Transverse colon (tissue), 4 donors: ENCODE measurements around the gene SLFNL1. TPM values are rescaled to one million over a fixed set of nuclear protein-coding genes. Genes with fewer than 3 reads are reported as not detected.

Experiments
- DNase-seq: peaks from one replicate; pipeline ENCODE4 v3.0.0-alpha.2; 2019
- H3K27ac ChIP-seq, 4 donors: fragments of 200-600 bp; sonication (generic); 2 replicates each; pipeline ENCODE4 v1.5.1; 2016 to 2018; ENCODE audit warnings: inconsistent platforms in 4 of 4
- H3K27me3 ChIP-seq: fragments of 200-600 bp; sonication (generic); 2 replicates; pipeline ENCODE4 v1.5.1; 2017; ENCODE audit warnings: inconsistent platforms
- H3K36me3 ChIP-seq, 4 donors: fragments of 200-600 bp; sonication (generic); 2 replicates each; pipeline ENCODE4 v1.5.1; 2017 to 2019; ENCODE audit warnings: inconsistent platforms in 4 of 4
- H3K4me1 ChIP-seq, 4 donors: fragments of 200-600 bp; sonication (generic); 2 replicates each; pipeline ENCODE4 v1.5.1; 2017 to 2020; ENCODE audit warnings: inconsistent platforms in 4 of 4
- H3K4me3 ChIP-seq, 4 donors: fragments of 200-600 bp; sonication (generic); 1 replicate in 1 of 4; 2 replicates in 3 of 4; pipeline versions ENCODE4 v1.5.1 to v1.6.1; 2017 to 2019; ENCODE audit warnings: inconsistent platforms in 4 of 4
- H3K9me3 ChIP-seq, 2 donors: fragments of 200-600 bp; sonication (generic); 2 replicates each; pipeline ENCODE4 v1.5.1; 2017 to 2019; ENCODE audit warnings: inconsistent platforms in 2 of 2
- EP300 ChIP-seq: sonication (generic); formaldehyde crosslinking; IDR thresholded peaks from one replicate; pipeline ENCODE4 v1.6.1; 2017; ENCODE audit warnings: antibody characterized with exemption, low read depth
- POLR2A ChIP-seq: fragments of 450-650 bp; IDR thresholded peaks from one replicate; pipeline ENCODE4 v1.6.1; 2016; ENCODE audit warnings: antibody characterized with exemption, mild to moderate bottlenecking, moderate library complexity
- POLR2AphosphoS5 ChIP-seq, 3 donors: sonication (generic); formaldehyde crosslinking; IDR thresholded peaks; one replicate each; pipeline ENCODE4 v1.6.1; 2016; ENCODE audit warnings: antibody characterized with exemption in 3 of 3
- WGBS, 2 donors: methylation state at CpG; one replicate each; pipeline ENCODE4 v1.1.5; 2018; ENCODE audit warnings: low coverage in 1 of 2; 5-methylcytosine and 5-hydroxymethylcytosine counted together
- in situ Hi-C, 4 donors: fragments of 200-750 bp; cut with MboI; loops; one replicate each; pipeline versions ENCODE4 v1.15.0 to v1.15.1; 2017; ENCODE audit warnings: low sequenced_read_pairs in 3 of 4, low pct_ligation_motif_present in 1 of 4, low pct_unique_long_range_greater_than_20kb in 1 of 4
- intact Hi-C: fragments of 100-400 bp; cut with DNase I; formaldehyde crosslinking; loops from one replicate; pipeline ENCODE4 v1.15.1; 2023; ENCODE audit warnings: low total_unique reads
- total RNA-seq, 4 donors: library from RNA; depleted of rRNA; stranded (reverse); fragments of >200 nt; gene quantifications; one replicate each; pipeline ENCODE4 v1.1.0, GENCODE V29; 2016
- TF ChIP-seq, protein P1 (sequence below), 5 experiments: fragments of 200-600 bp in 3 of 5; fragments of 450-650 bp in 2 of 5; sonication (generic) in 3 of 5; IDR thresholded peaks; 1 replicate in 2 of 5; 2 replicates in 3 of 5; pipeline ENCODE4 v1.5.1; 2016 to 2017; ENCODE audit warnings: antibody characterized with exemption in 5 of 5, inconsistent platforms in 3 of 5, mild to moderate bottlenecking in 2 of 5, moderate library complexity in 1 of 5

Gene SLFNL1
- total RNA-seq, 4 donors from 2014 or later: 0.55 to 3.0 (median 1.3) TPM; not detected in 1

DNA sequence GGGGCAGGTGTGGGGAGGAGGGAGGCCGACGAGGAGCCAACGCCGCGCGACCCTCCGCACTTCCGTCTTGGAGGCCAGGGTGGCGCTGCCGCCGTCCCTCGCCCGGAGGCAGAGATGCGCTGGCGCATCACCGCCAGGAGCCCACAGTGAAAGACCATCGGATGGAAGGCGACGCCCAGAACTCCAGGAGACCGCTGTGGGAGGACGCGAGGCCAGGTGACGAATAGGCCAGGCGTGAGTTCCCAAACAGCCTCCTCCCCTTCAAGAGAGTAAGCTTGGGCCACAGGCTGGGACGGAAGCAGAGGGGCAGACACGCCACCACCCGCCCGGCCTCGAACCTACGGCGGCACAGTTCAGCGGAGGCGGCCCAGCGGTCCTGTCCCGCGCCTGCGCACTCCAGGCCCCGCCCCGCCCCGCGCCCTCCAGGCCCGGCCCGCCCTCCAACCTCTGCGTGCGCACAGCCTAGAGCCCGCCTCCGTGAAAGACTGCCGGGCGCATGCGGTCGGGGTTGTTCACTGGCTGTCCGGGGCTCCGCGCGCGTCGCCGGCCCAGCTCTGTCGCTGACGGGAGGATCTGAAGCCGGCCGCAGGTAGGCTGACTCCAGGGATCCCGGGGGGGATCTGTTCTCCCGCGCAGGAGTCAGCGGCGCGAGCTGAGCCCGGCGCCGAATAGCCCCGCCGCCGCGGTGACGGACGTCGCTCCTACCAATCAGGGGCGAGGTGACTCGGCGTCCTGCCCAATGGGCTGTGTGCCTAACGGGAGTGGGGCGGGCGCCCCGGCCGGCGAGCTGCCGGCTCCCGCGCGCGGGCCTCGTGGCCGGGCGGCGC, 42.1 kb downstream of the SLFNL1 start, which contains the start of gene CTPS1:
CTPS1 (plus strand) TSS at position 456 of the 827 bp plus-strand sequence. CDS start 3,595 bp downstream, outside the sequence.
- Histone ChIP-seq H3K27ac (peak within 1 kb of the TSS; percentile 81 to 98 (median 94)), H3K4me3 (peak within 1 kb of the TSS; percentile 59 to 76 (median 68)), H3K9me3 (no peaks in the 10 kb centered on the region), H3K36me3 (no peaks in the 10 kb centered on the region), H3K4me1 (peaks cover 10 to 28% (median 18%) of the 10 kb centered on the region in 4 donors), H3K27me3 (no peaks in the 10 kb centered on the region)
- DNase-seq: peak; percentile 96
- in situ Hi-C loops (no loop called here), intact Hi-C loops (loop anchor here (5.0 kb wide), 1 partner anchor 1182 kb away; no protein-coding TSS in a partner anchor)
- TF ChIP-seq POLR2AphosphoS5 (IDR thresholded peaks at IDR 0.05): peak; percentile 77 to 81 (median 80)
- TF ChIP-seq, protein P1, sequence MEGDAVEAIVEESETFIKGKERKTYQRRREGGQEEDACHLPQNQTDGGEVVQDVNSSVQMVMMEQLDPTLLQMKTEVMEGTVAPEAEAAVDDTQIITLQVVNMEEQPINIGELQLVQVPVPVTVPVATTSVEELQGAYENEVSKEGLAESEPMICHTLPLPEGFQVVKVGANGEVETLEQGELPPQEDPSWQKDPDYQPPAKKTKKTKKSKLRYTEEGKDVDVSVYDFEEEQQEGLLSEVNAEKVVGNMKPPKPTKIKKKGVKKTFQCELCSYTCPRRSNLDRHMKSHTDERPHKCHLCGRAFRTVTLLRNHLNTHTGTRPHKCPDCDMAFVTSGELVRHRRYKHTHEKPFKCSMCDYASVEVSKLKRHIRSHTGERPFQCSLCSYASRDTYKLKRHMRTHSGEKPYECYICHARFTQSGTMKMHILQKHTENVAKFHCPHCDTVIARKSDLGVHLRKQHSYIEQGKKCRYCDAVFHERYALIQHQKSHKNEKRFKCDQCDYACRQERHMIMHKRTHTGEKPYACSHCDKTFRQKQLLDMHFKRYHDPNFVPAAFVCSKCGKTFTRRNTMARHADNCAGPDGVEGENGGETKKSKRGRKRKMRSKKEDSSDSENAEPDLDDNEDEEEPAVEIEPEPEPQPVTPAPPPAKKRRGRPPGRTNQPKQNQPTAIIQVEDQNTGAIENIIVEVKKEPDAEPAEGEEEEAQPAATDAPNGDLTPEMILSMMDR (IDR thresholded peaks at IDR 0.05): peak in 3 of 5 experiments; percentile 7 to 29 (median 8)
- TF ChIP-seq EP300: no peak
- TF ChIP-seq POLR2A: peak; percentile 40
- WGBS, 2 donors: 2% methylated on average over 50 of the region's 96 CpGs; no CpG with 5 or more reads in 1 of the 2 donors

DNA sequence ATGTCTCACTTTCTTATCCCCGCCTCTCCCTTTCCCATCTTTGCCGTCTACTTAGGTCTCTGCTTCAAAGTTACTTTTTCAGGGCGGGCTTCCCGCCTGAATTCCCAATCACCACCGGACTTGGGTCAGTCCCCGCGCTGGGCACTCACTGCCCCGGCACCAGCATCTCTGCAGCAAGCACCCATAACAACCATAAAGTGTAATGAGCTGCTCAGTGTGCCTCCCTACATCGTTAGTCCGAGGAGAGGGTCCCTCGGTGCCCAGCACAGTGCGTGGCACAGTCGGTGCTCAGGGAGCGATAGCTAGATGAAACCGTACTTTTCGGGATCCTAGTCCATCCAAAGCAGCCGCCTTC, 42.7 kb downstream of the SLFNL1 start:
- no peaks in the 10 kb centered on the region for H3K36me3 ChIP-seq
- peak overlapping the region; percentile 81 to 98 (median 94) for H3K27ac ChIP-seq
- 55% methylated on average over 16 of the region's 17 CpGs; no CpG with 5 or more reads in 1 of the 2 donors for WGBS, 2 donors
- peaks cover 10 to 28% (median 18%) of the 10 kb centered on the region in 4 donors for H3K4me1 ChIP-seq
- in situ Hi-C loops (no loop called here), intact Hi-C loops (no loop called here)
- no peaks in the 10 kb centered on the region for H3K9me3 ChIP-seq
- H3K27me3 ChIP-seq: no peaks in the 10 kb centered on the region
- H3K4me3 ChIP-seq: peak overlapping the region; percentile 59 to 76 (median 67)
- TF ChIP-seq, protein P1 (IDR thresholded peaks at IDR 0.05): no peak
- TF ChIP-seq POLR2A (no peak), POLR2AphosphoS5 (IDR thresholded peaks at IDR 0.05) (no peak), EP300 (no peak)
- no peak for DNase-seq

DNA sequence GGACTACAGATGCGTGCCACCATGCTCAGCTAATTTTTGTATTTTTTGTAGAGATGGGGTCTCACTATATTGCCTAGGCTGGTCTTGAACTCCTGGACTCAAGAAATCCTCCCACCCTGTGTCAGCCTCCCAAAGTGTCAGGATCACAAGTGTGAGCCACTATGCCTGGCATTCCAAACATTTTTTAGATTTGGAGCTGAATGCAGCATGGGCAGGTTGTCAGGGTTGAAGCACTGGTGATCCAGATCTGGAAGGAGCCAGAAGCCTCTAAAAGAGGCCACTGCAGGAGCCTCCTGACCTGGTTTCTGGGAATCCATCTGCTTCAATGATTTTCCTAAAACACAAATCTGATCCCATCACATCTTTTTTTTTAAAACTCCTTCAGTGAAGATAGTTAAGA, 43.8 kb downstream of the SLFNL1 start:
- Histone ChIP-seq H3K27me3 (no peaks in the 10 kb centered on the region), H3K9me3 (no peaks in the 10 kb centered on the region), H3K4me1 (peaks cover 10 to 28% (median 18%) of the 10 kb centered on the region in 4 donors), H3K4me3 (no peak overlapping the region), H3K36me3 (no peaks in the 10 kb centered on the region), H3K27ac (no peak overlapping the region)
- intact Hi-C loops: no loop called here
- in situ Hi-C loops: no loop called here
- 80 to 97% methylated on average over 1 of the region's 1 CpG for whole genome bisulfite sequencing, 2 donors
- TF ChIP-seq POLR2A (no peak), EP300 (no peak), POLR2AphosphoS5 (IDR thresholded peaks at IDR 0.05) (no peak)
- TF ChIP-seq, protein P1 (IDR thresholded peaks at IDR 0.05): no peak
- no peak for DNase-seq

DNA sequence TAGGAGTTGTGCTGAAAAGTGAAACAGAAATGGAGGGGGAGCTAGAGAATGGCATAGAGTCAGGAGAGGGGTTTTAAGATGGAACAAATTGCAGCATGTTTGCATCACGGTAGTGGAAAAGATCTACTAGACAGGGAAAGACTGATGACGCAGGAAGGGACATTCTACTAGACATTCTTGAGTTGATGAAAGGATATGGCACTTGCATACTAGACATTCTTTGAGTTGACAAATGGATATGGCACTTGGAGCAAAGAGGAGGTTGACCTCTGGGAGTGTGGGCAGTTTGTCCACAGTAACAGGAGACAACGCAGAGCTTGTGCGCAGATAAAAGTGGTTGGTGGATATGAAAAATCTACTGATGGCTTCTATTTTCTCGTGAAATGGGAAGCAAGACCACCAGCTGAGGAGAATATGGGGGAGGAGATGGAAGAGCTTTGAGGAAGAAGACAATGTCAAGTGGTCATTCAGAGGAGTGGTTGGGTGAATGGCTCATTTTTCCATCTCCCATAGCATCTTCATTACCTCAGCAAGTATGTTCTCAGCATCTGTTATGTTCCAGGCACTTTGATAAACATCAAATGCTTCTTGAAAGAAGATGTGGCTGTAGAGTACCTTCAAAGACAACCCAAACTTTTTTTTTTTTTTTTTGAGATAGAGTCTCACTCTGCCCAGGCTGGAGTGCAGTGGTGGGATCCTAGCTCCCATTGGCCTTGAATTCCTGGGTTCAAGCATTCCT, 44.4 kb downstream of the SLFNL1 start:
- Histone ChIP-seq H3K27ac (no peak overlapping the region), H3K9me3 (no peaks in the 10 kb centered on the region), H3K4me3 (no peak overlapping the region), H3K4me1 (peaks cover 10 to 25% (median 18%) of the 10 kb centered on the region in 4 donors), H3K36me3 (no peaks in the 10 kb centered on the region), H3K27me3 (no peaks in the 10 kb centered on the region)
- intact Hi-C loops (no loop called here), in situ Hi-C loops (no loop called here)
- 87 to 94% methylated on average over 5 of the region's 5 CpGs for WGBS, 2 donors
- no peak for DNase-seq
- TF ChIP-seq, protein P1 (IDR thresholded peaks at IDR 0.05): no peak
- no peak for TF ChIP-seq POLR2AphosphoS5 (IDR thresholded peaks at IDR 0.05)
- TF ChIP-seq POLR2A: no peak
- no peak for TF ChIP-seq EP300
